HepG2 (cell line): ENCODE measurements around the gene PPRC1. TPM values are rescaled to one million over a fixed set of nuclear protein-coding genes. Genes with fewer than 3 reads are reported as not detected.

Experiments used
- ATAC-seq: fragments of 200-7000 bp; cut with Tn5 transposase; 3 replicates; pipeline ENCODE4 v1.9.1; 2020; ENCODE audit warnings: mild to moderate bottlenecking, moderate library complexity
- BruUV-seq: library from RNA; stranded (reverse); fragments of 400-500 nt; replicated peaks from 2 replicates; lab custom pipeline; 2021; lab: Mats Ljungman, UMichigan
- CTCF ChIA-PET: fragments of 300-600 bp; formaldehyde crosslinking; extraction: SDS; loops from one replicate; lab custom pipeline; 2021; ENCODE audit warnings: low total read pairs, inconsistent platforms, low intra/inter-chr PET ratio; lab: Yijun Ruan, JAX
- POLR2A ChIA-PET: fragments of 350-600 bp; sonication (Branson Sonifier 250); formaldehyde crosslinking; loops from one replicate; lab custom pipeline; 2020; ENCODE audit warnings: antibody characterized with exemption, inconsistent platforms; lab: Yijun Ruan, JAX
- DNase-seq: peaks from one replicate; pipeline ENCODE4 v3.0.0-alpha.2; 2015; ENCODE audit warnings: low spot score
- FAIRE-seq: peaks from 3 replicates; lab custom pipeline; 2011; peaks lifted over from hg19 to GRCh38; lab: Jason Lieb, UNC
- H2AFZ ChIP-seq: one replicate; pipeline ENCODE4 v1.6.1; 2011; ENCODE audit warnings: low read length, inconsistent platforms
- H3K27ac ChIP-seq: fragments of 300-600 bp; 3 replicates; pipeline ENCODE4 v1.8.0; 2011; ENCODE audit warnings: mixed run types, mild to moderate bottlenecking, mixed read lengths, low read length, inconsistent platforms; ENCODE audit not compliant: insufficient read depth; ENCODE audit errors: extremely low read length
- H3K27me3 ChIP-seq, 2 experiments: fragments of 200-600 bp in 1 of 2; 2 replicates in 1 of 2; 3 replicates in 1 of 2; pipeline versions ENCODE4 v1.6.0 to v1.8.0; 2011; ENCODE audit warnings: low read length in 2 of 2, mild to moderate bottlenecking in 2 of 2, moderate library complexity in 2 of 2, inconsistent platforms in 1 of 2; ENCODE audit not compliant: insufficient read depth in 2 of 2, control insufficient read depth in 1 of 2
- H3K36me3 ChIP-seq, 2 experiments: fragments of 200-600 bp in 1 of 2; replicated peaks in 1 of 2; 2 replicates in 1 of 2; 3 replicates in 1 of 2; pipeline versions ENCODE4 v1.5.1 to v1.8.0; 2011; ENCODE audit warnings: low read length in 2 of 2, inconsistent platforms in 1 of 2; ENCODE audit not compliant: insufficient read depth in 2 of 2, control insufficient read depth in 1 of 2
- H3K4me1 ChIP-seq: 2 replicates; pipeline ENCODE4 v1.5.1; 2012; ENCODE audit warnings: low read length, inconsistent platforms; ENCODE audit not compliant: insufficient read depth
- H3K4me2 ChIP-seq: 2 replicates; pipeline ENCODE4 v1.6.0; 2011; ENCODE audit warnings: low read depth, low read length, inconsistent platforms
- H3K4me3 ChIP-seq, 3 experiments: fragments of 200-600 bp in 1 of 3; sonication (generic), shearing (Covaris generic) in 1 of 3; replicated peaks in 1 of 3; 2 replicates each; pipeline ENCODE4 v1.5.1; 2011 to 2016; ENCODE audit warnings: low read length in 3 of 3, inconsistent platforms in 2 of 3, low read depth in 2 of 3, mild to moderate bottlenecking in 2 of 3, control low read depth in 1 of 3, mixed read lengths in 1 of 3; ENCODE audit not compliant: insufficient read depth in 1 of 3
- H3K79me2 ChIP-seq: one replicate; pipeline ENCODE4 v1.6.1; 2011; ENCODE audit warnings: low read length, inconsistent platforms; ENCODE audit not compliant: insufficient read depth
- H3K9ac ChIP-seq: 2 replicates; pipeline ENCODE4 v1.6.0; 2011; ENCODE audit warnings: mild to moderate bottlenecking, low read depth, low read length, inconsistent platforms; ENCODE audit not compliant: insufficient read depth
- H3K9me3 ChIP-seq: 2 replicates; pipeline ENCODE4 v1.5.1; 2012; ENCODE audit warnings: mild to moderate bottlenecking, low read length
- H4K20me1 ChIP-seq: 2 replicates; pipeline ENCODE4 v1.6.0; 2011; ENCODE audit warnings: inconsistent platforms, mild to moderate bottlenecking, low read length, moderate library complexity; ENCODE audit not compliant: insufficient read depth
- HNF4G ChIP-seq, 2 experiments: sonication (generic) in 1 of 2; formaldehyde crosslinking in 1 of 2; IDR thresholded peaks; 2 replicates each; pipeline versions ENCODE4 v1.4.0 to v1.6.1; 2011 to 2020; ENCODE audit warnings: borderline replicate concordance in 2 of 2, low read depth in 2 of 2, mild to moderate bottlenecking in 2 of 2, low read length in 1 of 2, missing genetic modification reagents in 1 of 2, moderate library complexity in 1 of 2
- JUN ChIP-seq: sonication (generic); formaldehyde crosslinking; IDR thresholded peaks from 2 replicates; pipeline ENCODE4 v1.4.0; 2020; ENCODE audit warnings: mild to moderate bottlenecking, missing genetic modification reagents
- JUNB ChIP-seq: sonication (generic); formaldehyde crosslinking; IDR thresholded peaks from 2 replicates; pipeline ENCODE4 v1.8.0; 2022; ENCODE audit warnings: missing genetic modification reagents, mild to moderate bottlenecking, borderline replicate concordance
- MATR3 ChIP-seq: sonication (generic); formaldehyde crosslinking; IDR thresholded peaks from 2 replicates; pipeline ENCODE4 v1.4.0; 2020; ENCODE audit warnings: missing genetic modification reagents
- MED1 ChIP-seq: sonication (generic); formaldehyde crosslinking; IDR thresholded peaks from 2 replicates; pipeline ENCODE4 v1.4.0; 2020; ENCODE audit warnings: missing genetic modification reagents
- MXD3 ChIP-seq: IDR thresholded peaks from 2 replicates; pipeline ENCODE4 v1.6.1; 2016; ENCODE audit warnings: mild to moderate bottlenecking, missing biosample characterization, missing genetic modification reagents
- PAXIP1 ChIP-seq: sonication (generic); formaldehyde crosslinking; conservative IDR thresholded peaks from 2 replicates; pipeline ENCODE4 v1.4.0; 2020; ENCODE audit warnings: mild to moderate bottlenecking, missing genetic modification reagents, moderate library complexity
- SMARCE1 ChIP-seq: fragments of 450-650 bp; IDR thresholded peaks from 2 replicates; pipeline ENCODE4 v1.6.1; 2017; ENCODE audit warnings: borderline replicate concordance
- TBX2 ChIP-seq: sonication (generic); formaldehyde crosslinking; IDR thresholded peaks from 2 replicates; pipeline ENCODE4 v1.5.0; 2020; ENCODE audit warnings: missing genetic modification reagents, mild to moderate bottlenecking, borderline replicate concordance
- ZNF138 ChIP-seq: sonication (generic); formaldehyde crosslinking; IDR thresholded peaks from 2 replicates; pipeline ENCODE4 v1.5.0; 2020; ENCODE audit warnings: mild to moderate bottlenecking, low read depth, missing genetic modification reagents
- ZNF546 ChIP-seq: sonication (generic); formaldehyde crosslinking; conservative IDR thresholded peaks from 2 replicates; pipeline ENCODE4 v1.8.1; 2023; ENCODE audit warnings: mild to moderate bottlenecking, missing genetic modification reagents
- ZNF556 ChIP-seq: sonication (generic); formaldehyde crosslinking; IDR thresholded peaks from 2 replicates; pipeline ENCODE4 v1.4.0; 2020; ENCODE audit warnings: mild to moderate bottlenecking, missing genetic modification reagents, borderline replicate concordance
- ZNF570 ChIP-seq: sonication (generic); formaldehyde crosslinking; IDR thresholded peaks from 2 replicates; pipeline ENCODE4 v1.4.0; 2020; ENCODE audit warnings: mild to moderate bottlenecking, missing genetic modification reagents, borderline replicate concordance
- ZNF703 ChIP-seq: sonication (generic); formaldehyde crosslinking; IDR thresholded peaks from 2 replicates; pipeline ENCODE4 v1.5.1; 2020; ENCODE audit warnings: missing genetic modification reagents, mild to moderate bottlenecking, moderate library complexity, borderline replicate concordance
- WGBS: methylation state at CpG from one replicate; pipeline ENCODE4 v1.1.6; 2017; ENCODE audit warnings: low lambda C conversion rate; 5-methylcytosine and 5-hydroxymethylcytosine counted together
- in situ Hi-C: cut with HindIII; loops from 2 replicates; pipeline ENCODE4 v1.10.0; 2017; ENCODE audit warnings: low pct_unique_long_range_greater_than_20kb; ENCODE audit not compliant: extremely low pct_ligation_motif_present
- intact Hi-C: fragments of 100-400 bp; cut with micrococcal nuclease; formaldehyde crosslinking; loops from one replicate; pipeline ENCODE4 v1.10.0; 2022; ENCODE audit not compliant: unreplicated experiment
- polyA plus RNA-seq, 8 experiments: library from polyadenylated mRNA; depleted of rRNA in 3 of 8; stranded (reverse) in 7 of 8; unstranded in 1 of 8; fragments of >200 nt; fragmentation: Illumina TruSeq in 4 of 8; extraction: Trizol in 4 of 8; gene quantifications; 2 replicates each; pipeline versions ENCODE4 v1.2.1 to v1.2.3, GENCODE V29; 2011 to 2016; ENCODE audit warnings: low read depth in 4 of 8, missing spikeins in 1 of 8, mixed read lengths in 1 of 8; ENCODE audit not compliant: insufficient read depth in 1 of 8
- total RNA-seq, 5 experiments: library from RNA; depleted of rRNA; stranded (reverse); fragments of >200 nt; fragmentation: Illumina TruSeq; extraction: Trizol; gene quantifications; 2 replicates each; pipeline ENCODE4 v1.2.3, GENCODE V29; 2016; ENCODE audit warnings: low read depth in 1 of 5
- TF ChIP-seq, protein P1 (sequence below): sonication (generic); formaldehyde crosslinking; conservative IDR thresholded peaks from 2 replicates; pipeline ENCODE4 v1.4.0; 2020; ENCODE audit warnings: missing genetic modification reagents
- TF ChIP-seq, protein P2 (sequence below): sonication (generic); formaldehyde crosslinking; IDR thresholded peaks from 2 replicates; pipeline ENCODE4 v1.5.0; 2020; ENCODE audit warnings: missing genetic modification reagents, mild to moderate bottlenecking, borderline replicate concordance

Gene PPRC1
- total and polyA plus RNA-seq, 2 of the 13 experiments (the other 11 are each of a cell fraction or from before 2014, with no cell fraction given), result 18.7 to 24.2 TPM

- ATAC-seq (no peak), FAIRE-seq (no peak), DNase-seq (no peak)
- Histone ChIP-seq H3K36me3 (no peaks in the 10 kb centered on the region), H4K20me1 (no peaks in the 10 kb centered on the region), H3K27ac (no peak overlapping the region), H3K79me2 (no peaks in the 10 kb centered on the region), H3K9ac (no peak overlapping the region), H2AFZ (no peak overlapping the region), H3K4me3 (no peak overlapping the region), H3K27me3 (no peaks in the 10 kb centered on the region), H3K4me2 (no peak overlapping the region), H3K4me1 (no peaks in the 10 kb centered on the region), H3K9me3 (no peaks in the 10 kb centered on the region)
- POLR2A ChIA-PET, result no interaction called here
- WGBS, result 62% methylated on average over 3 of the region's 3 CpGs
- intact Hi-C loops (no loop called here), in situ Hi-C loops (no loop called here)
- CTCF ChIA-PET, result no interaction called here
- no TSS peak for BruUV-seq
- TF ChIP-seq, protein P1, sequence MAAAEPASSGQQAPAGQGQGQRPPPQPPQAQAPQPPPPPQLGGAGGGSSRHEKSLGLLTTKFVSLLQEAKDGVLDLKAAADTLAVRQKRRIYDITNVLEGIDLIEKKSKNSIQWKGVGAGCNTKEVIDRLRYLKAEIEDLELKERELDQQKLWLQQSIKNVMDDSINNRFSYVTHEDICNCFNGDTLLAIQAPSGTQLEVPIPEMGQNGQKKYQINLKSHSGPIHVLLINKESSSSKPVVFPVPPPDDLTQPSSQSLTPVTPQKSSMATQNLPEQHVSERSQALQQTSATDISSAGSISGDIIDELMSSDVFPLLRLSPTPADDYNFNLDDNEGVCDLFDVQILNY, result no peak
- TF ChIP-seq JUNB, result no peak
- no peak for TF ChIP-seq MATR3 (CRISPR knock-in tag)
- TF ChIP-seq JUN (CRISPR knock-in tag), result no peak
- no peak for TF ChIP-seq TBX2 (CRISPR knock-in tag)
- TF ChIP-seq, protein P2, sequence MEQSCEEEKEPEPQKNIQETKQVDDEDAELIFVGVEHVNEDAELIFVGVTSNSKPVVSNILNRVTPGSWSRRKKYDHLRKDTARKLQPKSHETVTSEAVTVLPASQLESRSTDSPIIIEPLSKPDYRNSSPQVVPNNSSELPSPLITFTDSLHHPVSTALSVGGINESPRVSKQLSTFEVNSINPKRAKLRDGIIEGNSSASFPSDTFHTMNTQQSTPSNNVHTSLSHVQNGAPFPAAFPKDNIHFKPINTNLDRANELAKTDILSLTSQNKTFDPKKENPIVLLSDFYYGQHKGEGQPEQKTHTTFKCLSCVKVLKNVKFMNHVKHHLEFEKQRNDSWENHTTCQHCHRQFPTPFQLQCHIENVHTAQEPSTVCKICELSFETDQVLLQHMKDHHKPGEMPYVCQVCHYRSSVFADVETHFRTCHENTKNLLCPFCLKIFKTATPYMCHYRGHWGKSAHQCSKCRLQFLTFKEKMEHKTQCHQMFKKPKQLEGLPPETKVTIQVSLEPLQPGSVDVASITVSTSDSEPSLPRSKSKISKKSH (CRISPR knock-in tag), result no peak
- TF ChIP-seq ZNF556 (CRISPR knock-in tag), result no peak
- no peak for TF ChIP-seq PAXIP1 (CRISPR knock-in tag)
- no peak for TF ChIP-seq MXD3 (CRISPR knock-in tag)
- TF ChIP-seq ZNF546, result no peak
- TF ChIP-seq ZNF570 (CRISPR knock-in tag), result no peak
- TF ChIP-seq MED1, result no peak
- no peak for TF ChIP-seq ZNF138 (CRISPR knock-in tag)
- TF ChIP-seq SMARCE1, result no peak
- TF ChIP-seq ZNF703 (CRISPR knock-in tag), result no peak
- no peak for TF ChIP-seq HNF4G (IDR thresholded peaks at IDR 0.05; ENCODE audit: borderline replicate concordance, low read depth, low read length)
- no peak for TF ChIP-seq HNF4G (CRISPR knock-in tag; IDR thresholded peaks at IDR 0.05; ENCODE audit: borderline replicate concordance, low read depth)
Measured at GRCh38 chr10:102083541-102083940, 49.3 kb upstream of the PPRC1 start.
